HL-60 (cell line): Measurements from ENCODE around the gene HES5.

Experiments
- DNase-seq, 2 experiments: peaks; one replicate each; pipeline ENCODE4 v3.0.0-alpha.2; 2010 to 2020; ENCODE audit warnings: low read depth in 1 of 2, low spot score in 1 of 2
- H3K27ac ChIP-seq: fragments of 250-450 bp; sonication (Bioruptor Pico); replicated peaks from 2 replicates; pipeline ENCODE4 v1.5.1; 2020; ENCODE audit warnings: mild to moderate bottlenecking, moderate library complexity
- H3K27me3 ChIP-seq: fragments of 250-450 bp; sonication (Bioruptor Pico); 2 replicates; pipeline ENCODE4 v1.5.1; 2021; ENCODE audit warnings: mild to moderate bottlenecking, moderate library complexity; ENCODE audit not compliant: insufficient read depth, poor library complexity, severe bottlenecking
- H3K4me3 ChIP-seq: replicated peaks from 2 replicates; pipeline ENCODE4 v1.5.1; 2011; ENCODE audit warnings: mild to moderate bottlenecking, control low read depth, low read length; ENCODE audit not compliant: insufficient read depth
- GABPA ChIP-seq: IDR thresholded peaks from 2 replicates; pipeline ENCODE4 v1.6.1; 2012; ENCODE audit warnings: low read depth
- POLR2AphosphoS5 ChIP-seq: IDR thresholded peaks from 2 replicates; pipeline ENCODE4 v1.6.1; 2012; ENCODE audit warnings: low read depth
- REST ChIP-seq: IDR thresholded peaks from 2 replicates; pipeline ENCODE4 v1.6.1; 2012; ENCODE audit warnings: low read depth; ENCODE audit not compliant: insufficient replicate concordance
- SPI1 ChIP-seq: IDR thresholded peaks from 2 replicates; pipeline ENCODE4 v1.6.1; 2012; ENCODE audit warnings: low read depth, mild to moderate bottlenecking, borderline replicate concordance
- TF ChIP-seq, protein P1 (sequence below): IDR thresholded peaks from one replicate; pipeline ENCODE4 v1.5.1; 2011; ENCODE audit warnings: low read length, control low read depth, inconsistent platforms; ENCODE audit not compliant: insufficient read depth

HES5 gene

DNA sequence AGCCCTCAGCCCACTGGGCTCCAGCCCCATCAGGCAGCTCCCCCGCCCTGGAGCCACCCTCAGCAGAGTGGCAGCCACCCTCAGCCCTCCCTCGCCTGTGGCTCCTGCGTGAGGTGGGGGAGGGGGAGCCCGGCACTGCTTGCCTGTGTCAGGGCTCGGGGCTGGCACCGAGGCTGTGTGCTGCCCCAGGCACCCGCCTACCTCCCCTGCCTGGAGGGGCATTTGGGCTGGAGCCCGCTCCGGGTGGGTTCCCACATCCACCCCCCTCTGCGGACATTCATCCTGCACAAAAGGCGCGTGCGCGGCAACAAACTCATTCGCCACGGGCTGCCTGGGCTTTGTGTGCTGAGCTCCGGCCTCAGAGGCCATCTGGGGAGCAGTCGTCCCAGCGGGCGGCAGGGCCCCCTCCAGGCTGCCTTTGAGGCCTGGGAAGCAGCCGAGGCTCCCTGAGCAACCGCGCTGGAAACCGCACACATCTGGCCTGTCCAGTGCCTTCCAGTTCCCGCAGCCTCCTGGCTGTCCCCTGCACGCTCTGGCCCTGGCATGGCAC is 13.6 kb upstream of the HES5 start:
- Histone ChIP-seq H3K4me3 (no peak overlapping the region), H3K27me3 (peaks cover 2% of the 10 kb centered on the region), H3K27ac (peak overlapping the region; percentile 30)
- peak in 1 of 2 experiments; percentile 43 for DNase-seq
- no peak for TF ChIP-seq GABPA
- no peak for TF ChIP-seq REST
- TF ChIP-seq, protein P1, sequence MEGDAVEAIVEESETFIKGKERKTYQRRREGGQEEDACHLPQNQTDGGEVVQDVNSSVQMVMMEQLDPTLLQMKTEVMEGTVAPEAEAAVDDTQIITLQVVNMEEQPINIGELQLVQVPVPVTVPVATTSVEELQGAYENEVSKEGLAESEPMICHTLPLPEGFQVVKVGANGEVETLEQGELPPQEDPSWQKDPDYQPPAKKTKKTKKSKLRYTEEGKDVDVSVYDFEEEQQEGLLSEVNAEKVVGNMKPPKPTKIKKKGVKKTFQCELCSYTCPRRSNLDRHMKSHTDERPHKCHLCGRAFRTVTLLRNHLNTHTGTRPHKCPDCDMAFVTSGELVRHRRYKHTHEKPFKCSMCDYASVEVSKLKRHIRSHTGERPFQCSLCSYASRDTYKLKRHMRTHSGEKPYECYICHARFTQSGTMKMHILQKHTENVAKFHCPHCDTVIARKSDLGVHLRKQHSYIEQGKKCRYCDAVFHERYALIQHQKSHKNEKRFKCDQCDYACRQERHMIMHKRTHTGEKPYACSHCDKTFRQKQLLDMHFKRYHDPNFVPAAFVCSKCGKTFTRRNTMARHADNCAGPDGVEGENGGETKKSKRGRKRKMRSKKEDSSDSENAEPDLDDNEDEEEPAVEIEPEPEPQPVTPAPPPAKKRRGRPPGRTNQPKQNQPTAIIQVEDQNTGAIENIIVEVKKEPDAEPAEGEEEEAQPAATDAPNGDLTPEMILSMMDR: no peak
- TF ChIP-seq POLR2AphosphoS5: no peak
- no peak for TF ChIP-seq SPI1

DNA sequence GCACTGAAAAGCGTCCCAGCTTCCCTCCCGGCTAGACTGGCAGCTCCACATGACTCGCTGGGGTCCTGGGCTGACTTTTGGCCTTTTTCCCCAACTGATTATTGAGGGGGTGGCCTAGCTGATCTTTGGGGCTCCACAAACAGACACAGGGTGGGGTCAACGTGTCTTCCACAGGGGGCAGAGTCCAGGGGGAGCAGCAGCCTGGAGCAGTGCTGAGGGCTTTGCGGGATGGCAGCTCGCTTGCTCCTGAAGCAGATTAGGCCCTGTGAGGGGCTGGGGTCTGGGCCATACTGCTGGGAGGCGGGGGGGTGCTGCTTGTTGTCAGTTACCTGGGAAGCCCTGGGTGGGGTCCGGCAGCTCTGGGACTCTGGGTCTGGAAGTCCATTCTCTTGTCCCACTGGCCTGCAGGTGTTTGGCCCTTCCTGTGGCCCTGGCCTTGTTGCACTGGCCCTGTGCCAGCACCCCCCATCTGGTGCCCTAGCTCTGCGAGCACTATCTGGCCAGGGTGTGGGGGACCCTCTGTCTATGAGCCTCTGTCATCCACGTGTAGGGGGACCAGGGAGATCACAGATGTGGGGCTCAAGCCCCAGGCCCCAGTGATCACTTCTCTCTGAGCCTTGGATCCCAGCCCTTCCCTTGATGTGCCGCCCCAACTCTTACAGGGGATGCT is 12.3 kb upstream of the HES5 start:
- no peak for DNase-seq
- H3K4me3 ChIP-seq: no peak overlapping the region
- peaks cover 2% of the 10 kb centered on the region for H3K27me3 ChIP-seq
- TF ChIP-seq POLR2AphosphoS5: no peak
- no peak for TF ChIP-seq SPI1
- no peak for TF ChIP-seq REST
- TF ChIP-seq, protein P1: no peak
- TF ChIP-seq GABPA: no peak
- no peak overlapping the region for H3K27ac ChIP-seq

GRCh38 chr1:2541619-2542245 is 11.7 kb upstream of the HES5 start:
- H3K27ac ChIP-seq: no peak overlapping the region
- TF ChIP-seq POLR2AphosphoS5: no peak
- TF ChIP-seq, protein P1: no peak
- no peak for TF ChIP-seq SPI1

More at GRCh38 chr1:2541619-2542245, 11.7 kb upstream of the HES5 start:
- no peak for DNase-seq
- H3K27me3 ChIP-seq: peaks cover 3% of the 10 kb centered on the region
- no peak overlapping the region for H3K4me3 ChIP-seq
